ENCODE results near the gene RGP1. TPM values are rescaled to one million over a fixed set of nuclear protein-coding genes. Genes with fewer than 3 reads are reported as not detected.

RGP1 gene
- total RNA-seq, 4 donors from 2014 or later, result 16.5 to 44.4 (median 38.3) TPM

GRCh38 chr9:35792024-35792813, 43.1 kb downstream of the RGP1 start:
- H3K27ac ChIP-seq, result peak overlapping the region; percentile 7 to 76 (median 48)
- H3K9me3 ChIP-seq, result no peaks in the 10 kb centered on the region
- no peak for DNase-seq
- TF ChIP-seq POLR2A (IDR thresholded peaks at IDR 0.05), result no peak
- no peak for TF ChIP-seq CTCF (IDR thresholded peaks at IDR 0.05)
- no peaks in the 10 kb centered on the region for H3K27me3 ChIP-seq
- H3K4me1 ChIP-seq, result peaks cover 0 to 27% (median 0%) of the 10 kb centered on the region in 4 donors
- H3K4me3 ChIP-seq, result peak overlapping the region; percentile 20 to 55 (median 38)
- H3K36me3 ChIP-seq, result no peaks in the 10 kb centered on the region

GRCh38 chr9:35792826-35793225, 43.7 kb downstream of the RGP1 start:
- Histone ChIP-seq H3K9me3 (no peaks in the 10 kb centered on the region), H3K4me3 (no peak overlapping the region), H3K4me1 (peaks cover 0 to 27% (median 0%) of the 10 kb centered on the region in 4 donors), H3K27me3 (no peaks in the 10 kb centered on the region), H3K36me3 (no peaks in the 10 kb centered on the region), H3K27ac (no peak overlapping the region)
- DNase-seq, result no peak
- TF ChIP-seq POLR2A (IDR thresholded peaks at IDR 0.05), result no peak
- no peak for TF ChIP-seq CTCF (IDR thresholded peaks at IDR 0.05)

GRCh38 chr9:35793461-35793860, 44.4 kb downstream of the RGP1 start:
- no peak overlapping the region for H3K4me3 ChIP-seq
- no peaks in the 10 kb centered on the region for H3K36me3 ChIP-seq
- TF ChIP-seq POLR2A (IDR thresholded peaks at IDR 0.05), result no peak
- no peak for TF ChIP-seq CTCF (IDR thresholded peaks at IDR 0.05)
- no peak for DNase-seq
- H3K4me1 ChIP-seq, result peaks cover 0 to 27% (median 0%) of the 10 kb centered on the region in 4 donors
- H3K9me3 ChIP-seq, result no peaks in the 10 kb centered on the region
- no peaks in the 10 kb centered on the region for H3K27me3 ChIP-seq
- H3K27ac ChIP-seq, result no peak overlapping the region

- Histone ChIP-seq H3K4me1 (peaks cover 0 to 27% (median 0%) of the 10 kb centered on the region in 4 donors), H3K27me3 (no peaks in the 10 kb centered on the region), H3K9me3 (no peaks in the 10 kb centered on the region), H3K4me3 (no peak overlapping the region), H3K27ac (no peak overlapping the region), H3K36me3 (peaks cover 0 to 11% (median 0%) of the 10 kb centered on the region in 3 donors)
- DNase-seq, result no peak
- TF ChIP-seq CTCF (IDR thresholded peaks at IDR 0.05) (no peak), POLR2A (IDR thresholded peaks at IDR 0.05) (no peak)
These were observed 46.6 kb downstream of the RGP1 start for GRCh38 chr9:35795695-35796094.

GRCh38 chr9:35797311-35798109, 48.4 kb downstream of the RGP1 start:
- peaks cover 0 to 19% (median 0%) of the 10 kb centered on the region in 4 donors for H3K4me1 ChIP-seq
- TF ChIP-seq CTCF (IDR thresholded peaks at IDR 0.05) (no peak), POLR2A (IDR thresholded peaks at IDR 0.05) (no peak)
- no peak overlapping the region for H3K4me3 ChIP-seq
- no peak overlapping the region for H3K27ac ChIP-seq
- no peaks in the 10 kb centered on the region for H3K9me3 ChIP-seq
- H3K36me3 ChIP-seq, result peaks cover 0 to 11% (median 0%) of the 10 kb centered on the region in 3 donors
- no peaks in the 10 kb centered on the region for H3K27me3 ChIP-seq
- no peak for DNase-seq
